ENCODE results near the gene MYO3B. TPM values are rescaled to one million over a fixed set of nuclear protein-coding genes. Genes with fewer than 3 reads are reported as not detected.

MYO3B gene
- total RNA-seq, 4 donors from 2014 or later: 0.48 TPM; not detected in 3

DNA sequence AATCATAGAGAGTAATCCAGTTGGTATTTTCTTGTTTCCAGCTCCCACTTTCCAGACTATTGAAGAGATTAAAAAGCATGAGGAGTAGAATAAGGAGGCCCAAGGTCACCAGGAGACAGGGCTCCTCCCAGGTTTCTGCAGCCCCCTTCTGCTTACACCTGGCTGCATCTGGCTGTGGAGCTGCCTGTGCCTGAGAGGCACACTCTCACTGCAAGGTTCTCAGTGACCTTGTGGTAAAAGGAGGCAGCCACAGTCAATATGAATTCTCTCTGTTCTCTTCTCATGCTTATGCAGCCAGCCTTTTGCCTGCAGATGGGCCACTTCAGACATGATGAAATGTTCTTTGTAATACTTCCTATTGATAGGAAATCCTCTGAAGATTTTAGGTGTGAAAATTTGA lies 233.7 kb downstream of the MYO3B start:
- H3K36me3 ChIP-seq: no peaks in the 10 kb centered on the region
- intact Hi-C loops (cut with DNase I; ENCODE audit: low total_unique reads): no loop called here
- DNase-seq: no peak
- H3K4me1 ChIP-seq: peaks cover 0 to 15% (median 7%) of the 10 kb centered on the region in 4 donors
- no peak for TF ChIP-seq POLR2A (IDR thresholded peaks at IDR 0.05)
- TF ChIP-seq EP300 (IDR thresholded peaks at IDR 0.05; ENCODE audit: low read depth): no peak
- TF ChIP-seq, protein P1, sequence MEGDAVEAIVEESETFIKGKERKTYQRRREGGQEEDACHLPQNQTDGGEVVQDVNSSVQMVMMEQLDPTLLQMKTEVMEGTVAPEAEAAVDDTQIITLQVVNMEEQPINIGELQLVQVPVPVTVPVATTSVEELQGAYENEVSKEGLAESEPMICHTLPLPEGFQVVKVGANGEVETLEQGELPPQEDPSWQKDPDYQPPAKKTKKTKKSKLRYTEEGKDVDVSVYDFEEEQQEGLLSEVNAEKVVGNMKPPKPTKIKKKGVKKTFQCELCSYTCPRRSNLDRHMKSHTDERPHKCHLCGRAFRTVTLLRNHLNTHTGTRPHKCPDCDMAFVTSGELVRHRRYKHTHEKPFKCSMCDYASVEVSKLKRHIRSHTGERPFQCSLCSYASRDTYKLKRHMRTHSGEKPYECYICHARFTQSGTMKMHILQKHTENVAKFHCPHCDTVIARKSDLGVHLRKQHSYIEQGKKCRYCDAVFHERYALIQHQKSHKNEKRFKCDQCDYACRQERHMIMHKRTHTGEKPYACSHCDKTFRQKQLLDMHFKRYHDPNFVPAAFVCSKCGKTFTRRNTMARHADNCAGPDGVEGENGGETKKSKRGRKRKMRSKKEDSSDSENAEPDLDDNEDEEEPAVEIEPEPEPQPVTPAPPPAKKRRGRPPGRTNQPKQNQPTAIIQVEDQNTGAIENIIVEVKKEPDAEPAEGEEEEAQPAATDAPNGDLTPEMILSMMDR (IDR thresholded peaks at IDR 0.05): no peak
- no peak for TF ChIP-seq POLR2AphosphoS5 (IDR thresholded peaks at IDR 0.05)
- H3K27ac ChIP-seq: no peak overlapping the region
- H3K9me3 ChIP-seq: no peaks in the 10 kb centered on the region
- H3K27me3 ChIP-seq: peaks cover 15% of the 10 kb centered on the region
- no peak overlapping the region for H3K4me3 ChIP-seq
- in situ Hi-C loops (cut with MboI; ENCODE audit: low pct_ligation_motif_present in 1 of 4, low pct_unique_long_range_greater_than_20kb in 1 of 4, low sequenced_read_pairs in 3 of 4): loop anchor here (10.0 to 25.0 kb wide), 3 partner anchors 301 to 403 kb away; partner anchors contain the start of genes GAD1 (in 4 of the 4) and SP5 (in 1 of the 4)

DNA sequence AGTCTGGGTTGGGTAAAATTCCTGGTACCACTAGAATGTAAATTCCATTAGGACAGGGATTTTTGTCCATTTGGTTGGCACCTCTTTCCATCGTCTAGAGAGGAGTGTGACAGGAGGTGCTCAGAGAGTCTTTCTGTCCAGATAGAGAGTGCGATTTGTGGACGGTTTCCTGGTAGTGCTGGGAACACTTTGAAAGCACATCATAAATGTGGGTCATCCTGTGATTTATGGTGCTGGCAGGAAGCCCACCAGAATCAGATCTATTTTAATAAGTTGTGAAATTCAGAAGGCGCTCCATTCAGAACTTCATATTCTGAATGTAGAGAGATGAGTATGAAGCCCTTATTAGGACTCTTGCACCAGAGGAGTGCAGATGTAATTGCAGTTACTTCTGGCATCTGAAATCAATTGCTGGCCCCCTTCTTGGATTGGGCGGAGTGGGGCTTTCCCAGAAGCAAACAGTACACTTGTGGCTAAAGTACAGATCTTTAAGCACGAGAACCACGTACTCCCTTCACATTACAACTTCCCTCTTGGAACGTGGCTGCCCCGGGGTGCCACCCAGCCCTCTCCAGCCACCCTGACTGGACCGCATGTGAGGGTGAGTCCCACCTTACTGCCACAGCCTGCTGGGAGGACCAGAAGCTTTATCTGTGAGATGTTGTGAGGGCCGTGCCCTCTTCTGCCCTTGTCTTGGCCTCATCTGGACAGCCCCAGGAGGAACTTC lies 243.2 kb downstream of the MYO3B start:
- H3K27me3 ChIP-seq: no peaks in the 10 kb centered on the region
- no peak overlapping the region for H3K4me3 ChIP-seq
- 41% methylated on average over 11 of the region's 11 CpGs; no CpG with 5 or more reads in 1 of the 2 donors for WGBS, 2 donors (ENCODE audit: low coverage in 1 of 2)
- no peaks in the 10 kb centered on the region for H3K9me3 ChIP-seq
- peaks cover 0 to 26% (median 3%) of the 10 kb centered on the region in 4 donors for H3K4me1 ChIP-seq
- intact Hi-C loops (cut with DNase I; ENCODE audit: low total_unique reads) (no loop called here), in situ Hi-C loops (cut with MboI; ENCODE audit: low pct_ligation_motif_present in 1 of 4, low pct_unique_long_range_greater_than_20kb in 1 of 4, low sequenced_read_pairs in 3 of 4) (loop anchor here in 3 of 4 donors (25.0 kb wide), 2 partner anchors 291 to 391 kb away; partner anchors contain the start of genes GAD1 (in 3 of the 3) and SP5 (in 1 of the 3))
- TF ChIP-seq POLR2A (IDR thresholded peaks at IDR 0.05): no peak
- TF ChIP-seq, protein P1 (IDR thresholded peaks at IDR 0.05): no peak
- TF ChIP-seq POLR2AphosphoS5 (IDR thresholded peaks at IDR 0.05): no peak
- TF ChIP-seq EP300 (IDR thresholded peaks at IDR 0.05; ENCODE audit: low read depth): no peak
- no peaks in the 10 kb centered on the region for H3K36me3 ChIP-seq
- no peak for DNase-seq
- no peak overlapping the region for H3K27ac ChIP-seq

- no peaks in the 10 kb centered on the region for H3K36me3 ChIP-seq
- WGBS, 2 donors (ENCODE audit: low coverage in 1 of 2): 83 to 88% methylated on average over 2 of the region's 2 CpGs
- H3K4me1 ChIP-seq: peaks cover 0 to 37% (median 3%) of the 10 kb centered on the region in 4 donors
- H3K9me3 ChIP-seq: no peaks in the 10 kb centered on the region
- H3K27ac ChIP-seq: no peak overlapping the region
- in situ Hi-C loops (cut with MboI; ENCODE audit: low pct_ligation_motif_present in 1 of 4, low pct_unique_long_range_greater_than_20kb in 1 of 4, low sequenced_read_pairs in 3 of 4): loop anchor here in 3 of 4 donors (25.0 kb wide), 2 partner anchors 288 to 388 kb away; partner anchors contain the start of genes GAD1 (in 3 of the 3) and SP5 (in 1 of the 3)
- intact Hi-C loops (cut with DNase I; ENCODE audit: low total_unique reads): no loop called here
- no peak for DNase-seq
- H3K27me3 ChIP-seq: no peaks in the 10 kb centered on the region
- no peak for TF ChIP-seq EP300 (IDR thresholded peaks at IDR 0.05; ENCODE audit: low read depth)
- TF ChIP-seq, protein P1 (IDR thresholded peaks at IDR 0.05): no peak
- TF ChIP-seq POLR2AphosphoS5 (IDR thresholded peaks at IDR 0.05): no peak
- TF ChIP-seq POLR2A (IDR thresholded peaks at IDR 0.05): no peak
- H3K4me3 ChIP-seq: no peak overlapping the region
Observed at GRCh38 chr2:170423919-170424318, 246.0 kb downstream of the MYO3B start.

DNA sequence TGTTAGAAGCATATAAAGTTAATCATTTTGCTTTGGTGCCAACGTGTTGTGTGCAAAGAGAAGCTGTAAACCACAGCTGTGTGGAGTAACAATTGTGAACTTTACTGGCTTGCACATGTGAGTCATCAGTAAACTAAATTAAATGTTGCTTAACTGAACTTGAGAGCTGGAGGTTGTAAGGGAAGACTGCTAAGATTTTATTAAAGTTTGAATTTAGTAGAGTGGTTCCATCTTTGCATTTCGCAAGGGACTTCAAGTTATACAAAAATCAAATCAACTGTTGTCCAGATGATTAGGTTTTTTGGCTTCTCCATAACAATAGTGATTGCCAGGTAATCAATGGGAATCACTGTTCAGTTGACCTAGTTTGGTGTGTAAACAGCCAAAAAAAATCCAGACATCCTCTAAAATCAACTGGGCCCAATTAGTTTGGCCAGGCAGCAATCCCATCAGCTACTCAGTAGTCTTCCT lies 247.4 kb downstream of the MYO3B start:
- intact Hi-C loops (cut with DNase I; ENCODE audit: low total_unique reads) (no loop called here), in situ Hi-C loops (cut with MboI; ENCODE audit: low pct_ligation_motif_present in 1 of 4, low pct_unique_long_range_greater_than_20kb in 1 of 4, low sequenced_read_pairs in 3 of 4) (no loop called here)
- Histone ChIP-seq H3K9me3 (no peaks in the 10 kb centered on the region), H3K4me3 (no peak overlapping the region), H3K36me3 (no peaks in the 10 kb centered on the region), H3K27me3 (no peaks in the 10 kb centered on the region), H3K27ac (peak overlapping the region in 3 of 4 donors; percentile 36 to 55 (median 37)), H3K4me1 (peaks cover 0 to 44% (median 6%) of the 10 kb centered on the region in 4 donors)
- TF ChIP-seq POLR2A (IDR thresholded peaks at IDR 0.05): no peak
- TF ChIP-seq, protein P1 (IDR thresholded peaks at IDR 0.05): no peak
- peak in 1 of 3 donors; percentile 52 for TF ChIP-seq POLR2AphosphoS5 (IDR thresholded peaks at IDR 0.05)
- TF ChIP-seq EP300 (IDR thresholded peaks at IDR 0.05; ENCODE audit: low read depth): no peak
- WGBS, 2 donors (ENCODE audit: low coverage in 1 of 2): 30 to 49% methylated on average over 1 to 2 of the region's 2 CpGs
- DNase-seq: no peak
